Loucy (cell line): ENCODE data around the gene CNKSR1.

Experiments used
- EZH2phosphoT487 ChIP-seq: fragments of 200-600 bp; IDR thresholded peaks from 2 replicates; pipeline ENCODE4 v1.6.1; 2018; ENCODE audit warnings: antibody characterized with exemption, mild to moderate bottlenecking, moderate library complexity, borderline replicate concordance
- TF ChIP-seq, protein P1 (sequence below): fragments of 200-600 bp; sonication (generic); conservative IDR thresholded peaks from 2 replicates; pipeline ENCODE4 v1.5.1; 2014; ENCODE audit warnings: mild to moderate bottlenecking, antibody characterized with exemption, low read length

DNA sequence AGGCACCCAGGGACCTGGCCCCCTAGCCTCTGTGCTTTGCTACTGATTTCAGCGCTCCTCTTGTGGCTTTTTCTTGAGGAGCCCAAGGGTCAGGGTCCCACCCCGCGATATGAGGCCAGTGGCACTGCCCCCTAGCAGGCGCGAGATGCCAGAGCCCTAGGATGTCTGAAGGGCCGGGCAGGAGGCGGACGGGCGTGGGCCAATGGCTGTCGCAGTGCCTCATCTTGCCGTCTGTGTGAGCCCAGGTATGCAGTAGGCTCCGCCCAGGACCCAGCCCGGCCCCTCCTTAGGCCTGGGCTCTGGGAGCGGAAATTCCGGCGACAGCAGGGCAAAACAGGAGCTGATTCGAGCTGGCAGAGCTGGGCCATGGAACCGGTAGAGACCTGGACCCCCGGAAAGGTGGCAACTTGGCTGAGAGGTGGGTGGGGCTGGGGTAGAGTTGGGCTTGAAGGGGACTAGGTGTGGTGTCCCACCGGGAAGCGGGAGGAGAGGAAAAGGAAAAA is at the start of gene CNKSR1:
- TF ChIP-seq, protein P1, sequence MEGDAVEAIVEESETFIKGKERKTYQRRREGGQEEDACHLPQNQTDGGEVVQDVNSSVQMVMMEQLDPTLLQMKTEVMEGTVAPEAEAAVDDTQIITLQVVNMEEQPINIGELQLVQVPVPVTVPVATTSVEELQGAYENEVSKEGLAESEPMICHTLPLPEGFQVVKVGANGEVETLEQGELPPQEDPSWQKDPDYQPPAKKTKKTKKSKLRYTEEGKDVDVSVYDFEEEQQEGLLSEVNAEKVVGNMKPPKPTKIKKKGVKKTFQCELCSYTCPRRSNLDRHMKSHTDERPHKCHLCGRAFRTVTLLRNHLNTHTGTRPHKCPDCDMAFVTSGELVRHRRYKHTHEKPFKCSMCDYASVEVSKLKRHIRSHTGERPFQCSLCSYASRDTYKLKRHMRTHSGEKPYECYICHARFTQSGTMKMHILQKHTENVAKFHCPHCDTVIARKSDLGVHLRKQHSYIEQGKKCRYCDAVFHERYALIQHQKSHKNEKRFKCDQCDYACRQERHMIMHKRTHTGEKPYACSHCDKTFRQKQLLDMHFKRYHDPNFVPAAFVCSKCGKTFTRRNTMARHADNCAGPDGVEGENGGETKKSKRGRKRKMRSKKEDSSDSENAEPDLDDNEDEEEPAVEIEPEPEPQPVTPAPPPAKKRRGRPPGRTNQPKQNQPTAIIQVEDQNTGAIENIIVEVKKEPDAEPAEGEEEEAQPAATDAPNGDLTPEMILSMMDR = no peak
- no peak for TF ChIP-seq EZH2phosphoT487
